T47D (cell line): ENCODE results near the gene CDC123.
"Not testable (repeated sequence)": the region's sequence is repeated elsewhere in the genome, so short reads cannot be mapped to it uniquely, and the experiment has no call there.

Source experiments
- DNase-seq, 2 experiments: peaks; one replicate each; pipeline versions ENCODE4 v3.0.0 to v3.0.0-alpha.2; 2011 to 2012; ENCODE audit warnings: low read depth in 1 of 2, low spot score in 1 of 2
- JUND ChIP-seq: IDR thresholded peaks from 2 replicates; pipeline ENCODE4 v1.6.1; 2012; ENCODE audit warnings: low read depth
- in situ Hi-C: cut with HindIII; loops from 2 replicates; pipeline ENCODE4 v1.10.0; 2016; ENCODE audit warnings: low sequenced_read_pairs, low pct_unique_long_range_greater_than_20kb

The CDC123 gene

DNA sequence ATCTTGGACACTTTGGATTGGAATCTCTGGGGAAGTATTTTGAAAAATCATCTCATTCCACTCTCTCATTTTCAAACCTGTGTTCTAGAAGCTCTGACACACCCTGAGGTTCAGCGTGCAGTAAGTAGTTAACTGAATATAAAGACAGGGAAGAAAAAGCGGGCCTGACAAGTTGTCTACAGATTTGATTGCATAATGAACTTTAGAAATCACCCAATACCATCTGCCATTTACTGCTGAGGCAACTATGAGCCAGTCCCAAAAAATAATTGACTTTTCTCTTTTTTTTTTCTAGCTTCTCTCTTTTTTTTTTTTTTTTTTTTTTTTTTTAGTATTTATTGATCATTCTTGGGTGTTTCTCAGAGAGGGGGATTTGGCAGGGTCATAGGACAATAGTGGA is 29.5 kb downstream of the CDC123 start:
- in situ Hi-C loops = no loop called here
- no peak for TF ChIP-seq JUND
- DNase-seq = no peak

GRCh38 chr10:12226438-12226837 is 30.4 kb downstream of the CDC123 start:
- in situ Hi-C loops, DNase-seq: not testable (repeated sequence)

- in situ Hi-C loops = no loop called here
- no peak for DNase-seq
- TF ChIP-seq JUND = no peak
Measured at GRCh38 chr10:12228851-12229250, 32.9 kb downstream of the CDC123 start.

DNA sequence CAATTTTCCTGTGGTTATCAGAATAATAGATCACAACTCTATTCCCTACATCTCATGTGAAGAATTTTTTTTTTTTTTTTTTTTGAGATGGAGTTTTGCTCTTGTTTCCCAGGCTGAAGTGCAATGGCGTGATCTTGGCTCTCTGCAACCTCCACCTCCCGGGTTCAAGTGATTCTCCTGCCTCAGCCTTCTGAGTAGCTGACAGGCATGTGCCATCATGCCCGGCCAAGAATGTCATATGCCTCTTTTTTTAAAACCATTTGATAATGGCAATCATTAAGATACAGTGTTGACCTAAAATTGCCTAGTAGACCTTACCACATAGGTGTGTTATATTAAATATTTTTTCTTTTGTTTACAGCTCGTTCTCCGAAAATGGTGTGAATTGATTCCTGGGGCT is 38.7 kb downstream of the CDC123 start:
- in situ Hi-C loops, DNase-seq: not testable (repeated sequence)

GRCh38 chr10:12235116-12235694 is 39.2 kb downstream of the CDC123 start:
- no peak for DNase-seq
- in situ Hi-C loops = no loop called here
- TF ChIP-seq JUND = no peak

DNA sequence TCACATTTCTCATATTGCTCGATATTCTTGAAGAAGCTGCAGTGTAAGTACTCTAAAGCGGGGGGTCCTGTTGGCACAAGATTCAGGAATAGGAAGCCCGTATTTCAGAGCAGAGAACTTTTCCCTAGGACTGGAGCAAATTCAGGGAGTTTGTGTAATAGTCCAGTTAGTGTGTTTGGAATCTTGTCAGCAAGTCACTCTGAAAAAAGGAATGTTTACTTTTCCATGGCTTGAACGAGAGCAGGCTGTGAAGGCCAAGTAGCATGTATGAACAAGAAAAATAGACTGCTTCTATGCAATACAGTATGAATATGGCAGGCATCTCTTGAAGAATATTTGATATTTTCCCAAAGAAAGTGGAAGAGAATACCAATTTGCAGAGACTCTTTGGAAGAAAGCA is 39.8 kb downstream of the CDC123 start:
- no peak for TF ChIP-seq JUND
- in situ Hi-C loops = no loop called here
- no peak for DNase-seq

DNA sequence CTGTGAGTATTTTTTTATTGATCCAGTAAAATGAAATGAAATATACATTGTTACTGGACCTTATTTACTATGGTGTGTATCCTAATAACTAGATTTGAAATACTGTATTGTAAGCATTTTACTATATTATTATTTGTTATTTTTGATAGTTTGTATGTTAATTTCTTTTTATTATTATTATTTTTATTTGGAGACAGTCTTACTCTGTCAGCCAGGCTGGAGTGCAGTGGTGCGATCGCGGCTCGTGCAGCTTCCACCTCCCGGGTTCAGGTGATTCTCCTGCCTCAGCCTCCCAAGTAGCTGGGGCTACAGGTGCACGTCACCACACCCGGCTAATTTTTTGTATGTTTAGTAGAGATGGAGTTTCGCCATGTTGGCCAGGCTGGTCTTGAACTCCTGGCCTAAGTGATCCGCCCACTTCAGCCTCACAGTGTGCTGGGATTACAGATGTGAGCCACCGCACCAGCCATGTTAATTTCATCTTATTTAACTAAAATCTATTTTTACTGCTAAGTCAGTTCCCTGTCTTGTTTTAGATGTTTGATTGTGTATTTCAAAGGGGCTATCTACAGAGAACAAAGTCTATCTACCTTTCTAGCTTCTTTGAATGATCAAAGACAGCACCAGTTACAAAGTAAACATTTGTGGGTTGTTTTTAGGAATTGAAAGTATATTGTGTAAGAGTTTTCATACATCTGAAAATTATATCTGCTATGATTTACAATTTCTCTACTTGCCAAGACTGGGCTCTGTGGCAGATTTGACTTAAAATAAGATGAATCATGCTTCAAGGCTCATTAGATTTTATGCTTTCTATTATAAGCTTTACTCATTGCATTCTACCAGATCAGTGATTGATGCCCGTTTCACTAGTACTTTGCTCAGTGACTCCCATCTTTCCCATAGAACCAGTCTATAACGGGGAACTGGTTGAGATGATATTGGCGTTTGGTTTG is 41.6 kb downstream of the CDC123 start:
- in situ Hi-C loops = no loop called here
- TF ChIP-seq JUND = no peak
- no peak for DNase-seq

- in situ Hi-C loops = no loop called here
- DNase-seq = no peak
- TF ChIP-seq JUND = no peak
Measured at GRCh38 chr10:12238821-12239220, 42.8 kb downstream of the CDC123 start.

- DNase-seq = no peak
- no peak for TF ChIP-seq JUND
- in situ Hi-C loops = no loop called here
Measured at GRCh38 chr10:12241810-12242529, 46.0 kb downstream of the CDC123 start.

DNA sequence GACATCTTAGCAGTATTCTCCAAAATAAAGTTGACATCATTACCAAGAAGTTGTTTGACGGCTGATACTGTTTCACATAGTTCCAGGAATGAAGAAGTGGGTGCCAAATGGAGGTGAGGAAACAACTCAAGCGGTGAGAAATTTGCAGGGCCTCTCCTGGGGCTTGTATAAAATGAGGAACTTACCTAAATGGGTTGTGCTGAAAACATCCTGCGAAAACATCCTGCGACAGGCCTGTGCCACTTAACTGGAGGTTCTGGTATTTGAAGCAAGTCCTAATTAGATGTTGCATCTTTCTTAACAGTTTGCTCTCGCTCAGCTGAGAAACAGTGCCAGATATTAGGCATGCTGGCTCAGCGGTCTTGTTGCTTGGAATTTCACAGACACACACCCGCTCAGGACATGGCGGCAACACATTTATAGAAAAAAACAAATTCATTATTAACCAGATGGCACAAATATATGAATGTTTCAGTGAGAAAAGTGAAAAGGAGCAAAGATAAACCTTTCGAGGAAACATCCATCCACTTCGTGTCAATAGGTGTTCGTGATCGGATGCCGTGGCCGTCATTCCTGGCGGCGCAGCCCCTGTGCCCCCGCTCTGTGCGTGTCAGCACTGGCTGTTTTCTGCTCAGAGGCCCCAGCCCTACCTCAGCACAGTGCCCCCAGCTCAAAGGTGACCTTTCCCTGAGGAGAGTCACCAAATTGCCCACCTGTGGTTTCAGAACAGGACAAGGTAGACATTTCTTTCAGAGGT is 48.1 kb downstream of the CDC123 start:
- no peak for TF ChIP-seq JUND
- DNase-seq = no peak
- in situ Hi-C loops = no loop called here

- in situ Hi-C loops = no loop called here
- no peak for TF ChIP-seq JUND
- no peak for DNase-seq
Measured at GRCh38 chr10:12250181-12250580, 54.2 kb downstream of the CDC123 start.

- DNase-seq, in situ Hi-C loops: not testable (repeated sequence)
Measured at GRCh38 chr10:12250702-12251101, 54.7 kb downstream of the CDC123 start.
